NCI-H748 (cell line): ENCODE data around the gene GAPVD1.
A peak's percentile ranks its signal among the peaks of the same experiment; 100 is the strongest.
"Not testable (repeated sequence)": the region's sequence is repeated elsewhere in the genome, so short reads cannot be mapped to it uniquely, and the experiment has no call there.

Source experiments
- DNase-seq: peaks from one replicate; lab custom pipeline; 2025; ENCODE audit not compliant: unreplicated experiment; lab: John Stamatoyannopoulos, UW

GAPVD1 gene

DNA sequence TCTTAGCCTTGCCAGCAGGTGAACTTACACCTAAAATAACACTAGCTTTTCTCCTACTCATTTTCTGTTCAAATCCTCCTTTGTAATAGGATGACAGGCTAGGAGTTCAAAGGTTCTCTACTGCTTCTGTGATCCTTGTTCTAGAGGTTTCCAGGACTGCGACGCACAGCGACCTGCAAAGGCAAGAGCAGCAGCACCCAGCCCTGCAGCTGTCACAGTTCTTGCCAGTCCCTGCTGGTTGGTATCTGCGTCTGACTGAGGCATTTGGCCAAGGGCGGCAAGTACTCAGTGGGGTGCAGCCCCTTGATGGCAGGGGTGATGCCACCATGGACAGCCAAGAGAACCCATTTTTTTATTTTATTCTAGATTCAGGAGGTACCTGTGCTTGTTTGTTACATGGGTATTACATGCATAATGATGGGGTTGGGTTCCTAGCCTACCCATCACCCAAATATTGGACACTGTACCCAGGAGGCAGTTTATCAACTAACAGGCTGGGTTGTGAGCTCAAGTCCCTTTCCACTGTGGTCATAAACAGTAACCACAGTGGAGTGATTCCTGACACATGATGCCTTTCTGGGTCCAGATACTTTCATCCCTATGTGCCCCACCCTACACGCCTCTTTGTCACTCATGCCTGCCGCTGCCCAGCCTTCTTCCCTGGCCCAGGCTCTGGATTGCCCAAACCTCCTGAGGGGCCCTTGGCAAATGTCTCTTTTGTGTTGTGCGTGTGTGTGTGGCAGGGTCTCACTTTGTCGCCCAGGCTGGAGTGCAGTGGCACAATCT, 111.0 kb downstream of the GAPVD1 start:
- no peak for DNase-seq

DNA sequence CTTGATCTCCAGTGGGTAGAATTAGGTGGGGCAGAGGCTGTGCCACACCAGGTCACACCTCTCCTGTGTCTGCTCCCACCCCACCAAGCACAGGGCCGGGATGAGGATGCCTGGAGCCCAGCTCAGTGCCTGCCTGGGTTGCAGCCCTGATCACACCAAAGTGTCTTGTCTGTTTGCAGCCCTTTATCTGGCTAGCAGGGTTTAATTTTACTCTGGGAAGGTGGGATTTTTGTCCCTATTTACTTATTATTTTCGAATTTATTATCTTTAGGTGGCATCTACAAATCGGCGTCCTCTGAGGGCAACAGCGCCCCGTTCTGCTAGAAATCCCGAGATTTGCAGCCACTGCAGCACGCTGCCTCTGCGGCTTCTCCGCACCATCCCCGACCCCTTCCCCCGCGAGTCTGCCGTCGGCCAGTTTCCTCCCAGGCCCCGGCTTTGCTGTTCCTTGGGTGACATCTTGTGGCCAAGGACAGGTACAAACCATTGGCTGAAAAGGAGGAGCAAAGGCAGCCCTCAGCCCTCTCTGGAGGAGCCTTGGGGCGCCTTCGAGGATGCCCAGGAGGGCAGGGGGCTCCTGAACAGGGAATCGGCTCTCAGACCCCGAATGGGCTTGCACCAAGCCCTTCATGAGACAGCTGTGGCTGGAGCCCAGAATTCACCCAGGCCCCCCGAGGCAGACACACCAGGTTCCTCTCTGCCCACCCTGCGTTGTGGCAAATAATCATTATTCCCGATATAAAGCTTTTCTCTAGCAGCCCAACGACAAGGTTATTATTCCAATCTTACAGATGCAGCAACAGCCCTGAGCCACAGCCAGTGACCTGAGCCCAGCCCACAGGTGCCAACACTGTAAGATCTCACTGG, 113.0 kb downstream of the GAPVD1 start:
- peak; percentile 83 for DNase-seq

DNA sequence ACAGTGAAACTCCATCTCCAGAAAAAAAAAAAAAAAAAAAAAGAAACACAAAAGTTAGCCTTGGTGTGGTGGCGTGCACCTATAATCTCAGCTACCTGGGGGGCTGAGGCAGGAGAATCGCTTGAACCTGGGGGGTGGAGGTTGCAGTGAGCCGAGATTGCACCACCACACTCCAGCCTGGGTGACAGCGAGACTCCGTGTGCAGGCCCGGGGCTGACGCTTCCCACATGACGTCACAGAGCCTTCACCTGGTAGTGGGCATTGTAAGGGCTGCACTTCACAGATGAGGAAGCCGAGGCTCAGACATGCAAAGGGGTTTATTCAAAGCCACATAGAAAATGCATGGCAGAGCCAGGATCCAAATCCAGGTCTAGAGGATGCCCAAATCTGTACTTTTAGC, 114.2 kb downstream of the GAPVD1 start:
- no peak for DNase-seq

DNA sequence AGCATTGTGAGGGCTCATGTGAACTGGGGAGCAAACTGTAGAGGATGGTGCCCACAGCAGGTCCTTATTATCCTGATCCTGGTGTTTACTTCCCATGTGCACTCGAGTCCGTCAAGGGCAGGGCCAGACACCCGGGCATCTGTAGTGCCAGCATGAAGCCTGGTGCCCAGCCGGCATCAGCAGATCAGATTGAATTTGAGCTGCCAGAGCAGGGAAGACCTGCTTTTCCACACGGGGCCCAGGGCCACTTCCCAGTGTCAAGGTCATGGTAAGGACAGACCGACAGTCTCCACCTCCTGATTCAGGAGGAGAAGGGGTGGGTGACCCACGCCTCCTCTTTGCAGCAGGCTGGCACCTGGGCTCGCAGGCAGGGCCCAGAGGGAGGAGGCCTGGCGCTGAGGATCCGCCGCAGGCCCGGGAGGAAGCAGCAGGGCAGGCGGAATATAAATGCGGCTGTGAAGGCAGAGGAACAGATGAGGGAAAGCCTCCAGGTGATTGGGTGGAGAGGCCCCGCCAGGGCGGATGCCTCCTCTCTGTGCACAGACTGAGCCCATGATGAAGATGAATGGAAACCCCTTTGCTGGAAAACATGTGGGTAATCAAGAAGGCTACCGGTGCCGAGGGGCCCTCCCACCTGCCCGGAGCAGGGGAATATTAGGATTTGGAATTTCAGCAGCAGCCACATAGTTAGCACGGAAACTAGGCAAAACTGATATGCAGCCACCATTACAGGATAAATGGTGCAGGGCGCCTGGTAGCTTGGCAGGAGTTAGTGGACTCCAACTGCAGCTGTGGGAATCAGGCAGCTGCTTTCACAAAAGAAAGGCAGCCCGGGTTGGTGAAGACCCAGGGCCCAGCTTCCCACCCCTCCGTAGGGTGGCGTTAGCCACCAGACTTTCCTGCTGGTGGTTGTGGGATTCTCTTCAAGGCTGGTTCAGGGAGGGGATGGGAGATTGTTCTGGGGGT, 114.9 kb downstream of the GAPVD1 start:
- DNase-seq, result peak; percentile 25

DNA sequence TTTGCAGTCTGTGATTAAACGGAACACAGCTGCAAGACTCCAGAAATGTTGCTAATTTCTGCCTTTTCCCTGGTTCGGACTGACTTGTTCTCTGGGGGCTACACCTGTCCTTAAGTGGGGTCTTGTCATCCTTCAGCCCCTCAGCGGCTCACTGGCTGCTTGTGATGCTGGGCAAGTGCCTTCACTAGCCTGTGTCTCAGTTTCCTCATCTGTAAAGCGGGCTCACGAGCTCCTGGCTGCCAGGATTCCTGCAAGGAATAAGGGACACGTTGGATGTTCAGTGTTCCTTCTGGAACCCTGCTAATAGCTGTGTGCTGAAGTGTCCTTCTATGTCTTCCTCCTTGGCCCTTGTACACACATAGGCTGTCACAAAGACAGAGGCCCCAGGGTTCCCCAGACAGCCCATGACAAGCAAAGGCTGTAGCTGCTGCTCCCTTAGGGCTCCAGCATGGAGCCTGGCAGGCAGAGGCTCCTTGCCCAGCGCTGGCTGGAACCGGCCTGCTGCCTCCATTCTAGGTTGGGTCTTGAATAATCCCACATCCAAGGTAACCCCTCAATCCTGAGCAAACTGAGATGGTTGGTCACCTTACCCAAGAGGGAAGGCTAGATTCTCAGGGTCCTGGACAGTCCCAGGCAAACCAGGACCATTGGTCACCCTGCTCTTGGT, 116.1 kb downstream of the GAPVD1 start:
- no peak for DNase-seq

DNA sequence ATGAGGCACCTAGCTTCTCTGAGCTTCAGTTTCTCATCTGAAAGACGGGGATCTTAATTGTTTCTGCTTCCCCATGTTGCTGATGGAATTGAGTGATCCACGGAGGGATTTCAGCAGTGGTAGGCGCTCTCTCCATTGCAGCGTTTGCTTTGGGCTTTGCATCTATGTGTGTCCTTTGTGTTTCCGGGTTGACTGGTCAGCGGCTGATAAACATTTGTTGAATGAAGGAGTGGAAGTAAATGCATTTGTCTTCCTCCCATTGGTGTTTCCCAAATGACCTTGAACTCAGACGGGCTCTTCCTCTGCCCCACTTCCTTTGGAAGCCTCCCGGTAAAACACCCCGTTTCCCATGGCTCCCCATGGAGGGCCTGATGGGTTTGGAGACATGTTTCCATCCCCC, 117.2 kb downstream of the GAPVD1 start:
- DNase-seq, result no peak

DNA sequence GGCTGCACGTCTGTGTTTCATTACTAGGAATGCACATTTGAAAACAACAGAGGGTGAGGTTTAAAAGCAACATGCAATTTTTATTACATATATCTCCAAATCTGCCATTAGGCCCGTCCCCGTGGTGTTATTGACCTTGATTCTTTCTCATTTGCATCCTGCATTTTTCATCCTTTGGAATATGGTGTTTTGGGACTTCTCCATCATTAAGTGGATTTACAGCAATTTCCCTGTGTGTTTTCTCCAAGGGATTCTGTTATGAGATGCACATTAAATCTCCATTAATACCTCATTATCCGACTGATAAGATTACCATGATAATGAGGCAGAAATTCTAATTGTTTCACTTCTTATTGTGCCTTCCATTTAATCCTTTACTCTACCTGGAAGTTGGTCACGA, 117.6 kb downstream of the GAPVD1 start:
- DNase-seq, result no peak

DNA sequence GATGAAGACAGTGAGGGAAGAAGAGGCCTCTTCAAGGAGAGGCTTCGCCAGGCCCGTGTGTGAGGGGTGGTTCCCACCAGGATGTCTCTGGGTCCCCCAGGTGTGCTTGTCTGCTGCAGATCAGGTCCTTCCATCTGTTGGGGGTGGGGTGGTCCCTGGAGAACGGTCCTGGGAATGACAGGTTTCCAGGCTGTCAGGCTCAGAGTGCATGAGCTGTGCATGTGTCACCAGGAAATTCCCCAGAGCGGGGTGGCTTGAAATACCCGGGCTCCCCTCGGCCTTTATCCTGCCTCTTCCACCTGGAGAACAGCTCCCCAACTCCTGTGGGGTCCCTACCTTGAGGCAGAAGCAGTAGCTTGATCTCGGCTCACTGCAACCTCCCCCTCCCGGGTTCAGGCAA, 118.8 kb downstream of the GAPVD1 start:
- no peak for DNase-seq

DNA sequence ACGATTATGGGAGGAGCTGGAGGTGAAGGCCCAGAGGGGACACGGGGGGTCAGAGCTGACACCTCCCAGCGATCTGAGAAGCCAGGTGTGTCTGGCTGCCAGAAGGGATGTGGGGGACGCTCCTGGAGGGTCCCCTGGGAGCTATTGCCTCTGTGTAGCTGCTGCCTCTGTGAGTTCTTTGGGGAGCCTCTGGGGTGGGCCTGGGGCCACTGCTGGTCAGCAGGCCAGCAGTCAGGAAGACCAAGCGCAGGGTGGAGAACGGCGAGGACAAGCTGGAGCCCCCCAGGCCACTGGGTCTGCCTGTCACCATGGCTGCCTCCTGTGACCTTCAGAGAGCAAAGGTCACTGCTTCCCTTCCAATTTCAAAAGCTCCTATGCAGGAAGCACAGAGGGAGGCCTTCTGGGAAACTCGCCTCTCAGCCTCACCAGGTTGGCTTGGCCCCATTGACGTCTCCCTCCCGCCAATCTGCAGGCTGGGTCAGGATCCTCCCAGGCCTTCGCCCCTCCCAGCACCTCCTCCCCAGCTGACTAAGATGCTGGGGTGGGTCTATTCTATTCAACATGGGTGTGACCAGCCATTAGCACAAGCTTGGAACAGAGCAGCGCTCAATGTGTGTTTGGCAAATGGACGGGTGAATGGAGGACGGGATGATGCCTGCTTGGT, 126.4 kb downstream of the GAPVD1 start:
- no peak for DNase-seq

DNA sequence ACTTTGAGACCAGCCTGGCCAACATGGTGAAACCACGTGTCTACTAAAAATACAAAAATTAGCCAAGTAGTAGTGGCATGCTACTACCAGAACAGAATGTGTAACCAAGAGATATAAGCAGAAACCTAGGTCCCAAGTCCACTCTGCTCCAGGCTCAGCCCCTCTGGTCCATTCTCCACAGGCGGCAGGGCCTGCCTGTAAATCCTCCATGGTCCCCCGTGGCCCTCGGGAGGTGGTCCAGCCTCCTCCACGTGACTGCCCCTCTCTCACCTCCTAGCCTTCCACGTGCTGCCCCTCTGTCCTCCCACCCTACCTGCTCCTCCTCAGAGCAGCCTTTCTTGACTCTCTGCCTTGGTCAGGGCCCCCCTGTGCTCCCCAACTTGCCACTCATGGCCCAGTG, 127.4 kb downstream of the GAPVD1 start:
- DNase-seq, result no peak

DNA sequence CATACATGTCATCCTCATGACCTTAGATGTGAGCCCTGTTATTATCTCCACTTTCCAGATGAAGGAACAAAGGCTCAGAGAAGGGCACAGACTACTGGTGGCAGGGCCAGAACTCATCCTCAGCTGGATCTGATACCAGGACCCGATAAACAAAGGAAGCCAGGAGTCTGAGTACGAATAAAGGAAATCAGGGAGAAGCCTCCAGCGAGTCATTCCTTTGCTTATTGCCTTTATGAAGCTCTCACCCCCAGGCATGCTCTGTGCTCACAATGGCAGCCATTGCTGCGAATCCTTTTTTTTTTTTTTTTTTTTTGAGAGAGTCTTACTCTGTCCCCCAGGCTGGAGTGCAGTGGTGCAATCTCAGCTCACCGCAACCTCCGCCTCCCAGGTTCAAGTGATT, 130.1 kb downstream of the GAPVD1 start:
- DNase-seq, result no peak

DNA sequence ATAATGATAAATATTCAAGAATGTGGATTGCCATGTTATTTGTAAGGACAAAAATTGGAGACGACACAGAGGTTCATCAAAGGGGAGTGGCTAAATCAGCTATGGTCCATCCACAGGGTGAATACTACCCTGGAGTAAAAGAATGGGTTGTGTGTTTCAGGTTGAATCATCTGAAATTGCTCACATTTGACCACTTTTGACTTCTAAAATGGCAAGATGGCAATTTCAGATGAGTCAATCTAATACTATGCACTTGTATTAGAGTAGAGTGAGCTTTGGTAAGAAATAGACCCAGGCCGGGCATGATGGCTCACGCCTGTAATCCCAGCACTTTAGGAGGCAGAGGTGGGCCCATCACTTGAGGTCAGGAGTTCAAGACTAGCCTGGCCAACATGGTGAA, 131.8 kb downstream of the GAPVD1 start:
- DNase-seq, result no peak

DNA sequence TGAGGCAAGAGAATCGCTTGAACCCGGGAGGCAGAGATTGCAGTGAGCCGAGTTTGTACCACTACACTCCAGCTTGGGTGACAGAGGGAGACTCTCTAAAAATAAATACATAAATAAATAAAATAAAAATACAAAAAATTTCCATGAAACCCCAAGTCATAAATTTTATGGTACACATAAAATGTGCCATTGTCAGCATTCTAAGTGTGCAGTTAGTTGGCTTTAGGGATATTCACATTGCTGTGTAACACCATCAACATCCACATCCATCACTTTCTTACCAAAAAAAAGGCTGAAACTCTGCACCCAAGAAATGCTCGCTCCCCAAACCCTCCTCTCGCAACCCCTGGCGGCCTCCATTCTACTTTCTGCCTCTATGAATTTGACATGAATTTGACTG, 135.2 kb downstream of the GAPVD1 start:
- no peak for DNase-seq

DNA sequence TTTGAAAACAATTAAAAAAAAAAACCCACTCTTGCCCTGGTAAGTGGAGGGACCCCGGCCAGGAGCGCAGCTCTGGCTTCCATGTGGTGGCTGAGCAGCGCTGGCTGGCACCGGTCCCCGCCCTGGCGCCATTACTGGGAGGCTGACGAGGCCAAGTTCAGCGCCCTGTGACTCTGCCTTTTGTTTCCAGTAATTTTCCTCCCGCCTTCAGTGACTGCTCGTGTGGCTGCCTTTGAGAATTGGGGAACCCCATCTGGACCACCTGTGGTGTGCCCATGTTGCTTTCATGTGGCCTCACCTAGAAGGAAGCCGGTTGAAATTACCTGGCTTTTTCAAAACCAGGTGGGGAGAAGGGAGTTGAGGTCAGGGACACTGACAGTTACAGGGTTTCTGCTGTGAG, 136.1 kb downstream of the GAPVD1 start:
- peak; percentile 65 for DNase-seq

DNA sequence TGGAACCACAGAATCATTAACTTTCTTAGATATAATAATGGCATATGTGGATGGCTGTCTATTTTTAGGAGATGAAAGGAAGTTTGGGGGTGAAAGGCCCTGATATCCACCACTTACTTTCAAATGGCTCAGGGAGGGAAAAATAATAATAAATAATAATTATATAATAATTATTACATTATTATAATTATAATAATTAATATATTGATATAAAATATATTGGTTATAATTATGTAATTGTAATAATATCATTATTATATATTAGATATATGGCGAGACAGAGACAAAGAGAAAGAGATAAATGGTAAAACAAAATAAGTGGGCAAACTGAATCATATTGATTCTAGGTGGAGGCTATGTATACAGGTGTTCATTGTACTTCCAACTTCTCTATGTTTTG, 136.6 kb downstream of the GAPVD1 start:
- DNase-seq, result no peak

DNA sequence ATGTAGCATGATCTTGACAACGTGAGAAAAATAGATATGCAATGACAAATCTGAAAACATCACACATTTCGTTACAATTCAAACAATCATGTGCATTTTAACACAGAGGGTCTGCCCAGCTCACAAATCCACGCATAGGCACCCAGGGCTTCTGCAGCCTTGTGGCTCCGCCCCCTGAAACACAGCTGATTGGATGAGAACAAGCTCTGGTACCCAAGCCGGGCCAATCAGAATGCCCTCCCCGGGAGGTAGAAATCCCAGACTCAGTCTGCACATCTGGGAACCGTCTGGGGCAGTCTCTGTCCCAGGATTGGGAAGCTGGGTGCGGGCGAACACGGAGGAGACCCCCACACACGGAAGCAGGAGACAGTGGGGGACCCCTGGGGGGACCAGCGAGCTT, 137.5 kb downstream of the GAPVD1 start:
- DNase-seq, result no peak

DNA sequence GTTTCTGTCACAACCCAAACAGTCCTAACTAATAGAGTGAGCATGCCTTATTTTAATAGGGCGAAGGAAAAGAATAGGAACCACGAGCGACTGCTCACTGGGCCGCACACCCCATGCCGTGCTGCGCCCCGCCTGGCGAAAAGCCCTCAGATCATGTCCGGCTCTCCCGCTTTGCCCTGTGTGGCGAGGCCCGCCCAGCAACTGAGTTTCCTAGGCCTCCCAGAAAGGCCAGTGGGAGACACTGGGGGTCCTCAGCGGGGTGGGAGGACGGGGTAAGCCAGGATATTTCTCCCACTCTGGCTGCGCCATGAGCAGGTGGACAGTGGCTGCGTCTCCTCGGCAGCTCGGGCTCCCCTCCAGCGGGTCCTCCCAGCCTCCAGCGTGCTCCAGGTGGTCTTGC, 138.0 kb downstream of the GAPVD1 start:
- DNase-seq, result no peak

DNA sequence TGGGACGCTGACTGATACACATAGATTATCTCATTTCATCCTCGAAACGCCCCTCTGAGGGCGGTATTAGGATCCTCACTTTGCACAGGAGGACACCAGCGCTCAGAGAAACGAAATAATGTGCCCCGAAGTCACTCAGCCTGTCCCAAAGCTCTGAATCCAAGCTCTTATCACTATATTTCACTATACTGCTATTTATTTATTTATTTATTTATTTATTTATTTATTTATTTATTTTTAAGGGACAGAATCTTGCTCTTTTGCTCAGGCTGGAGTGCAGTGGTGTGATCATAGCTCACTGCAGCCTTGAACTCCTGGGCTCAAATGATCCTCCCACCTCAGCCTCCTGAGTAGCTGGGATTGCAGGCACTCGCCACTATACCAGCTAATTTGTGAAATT, 138.6 kb downstream of the GAPVD1 start:
- not testable (repeated sequence) for DNase-seq

DNA sequence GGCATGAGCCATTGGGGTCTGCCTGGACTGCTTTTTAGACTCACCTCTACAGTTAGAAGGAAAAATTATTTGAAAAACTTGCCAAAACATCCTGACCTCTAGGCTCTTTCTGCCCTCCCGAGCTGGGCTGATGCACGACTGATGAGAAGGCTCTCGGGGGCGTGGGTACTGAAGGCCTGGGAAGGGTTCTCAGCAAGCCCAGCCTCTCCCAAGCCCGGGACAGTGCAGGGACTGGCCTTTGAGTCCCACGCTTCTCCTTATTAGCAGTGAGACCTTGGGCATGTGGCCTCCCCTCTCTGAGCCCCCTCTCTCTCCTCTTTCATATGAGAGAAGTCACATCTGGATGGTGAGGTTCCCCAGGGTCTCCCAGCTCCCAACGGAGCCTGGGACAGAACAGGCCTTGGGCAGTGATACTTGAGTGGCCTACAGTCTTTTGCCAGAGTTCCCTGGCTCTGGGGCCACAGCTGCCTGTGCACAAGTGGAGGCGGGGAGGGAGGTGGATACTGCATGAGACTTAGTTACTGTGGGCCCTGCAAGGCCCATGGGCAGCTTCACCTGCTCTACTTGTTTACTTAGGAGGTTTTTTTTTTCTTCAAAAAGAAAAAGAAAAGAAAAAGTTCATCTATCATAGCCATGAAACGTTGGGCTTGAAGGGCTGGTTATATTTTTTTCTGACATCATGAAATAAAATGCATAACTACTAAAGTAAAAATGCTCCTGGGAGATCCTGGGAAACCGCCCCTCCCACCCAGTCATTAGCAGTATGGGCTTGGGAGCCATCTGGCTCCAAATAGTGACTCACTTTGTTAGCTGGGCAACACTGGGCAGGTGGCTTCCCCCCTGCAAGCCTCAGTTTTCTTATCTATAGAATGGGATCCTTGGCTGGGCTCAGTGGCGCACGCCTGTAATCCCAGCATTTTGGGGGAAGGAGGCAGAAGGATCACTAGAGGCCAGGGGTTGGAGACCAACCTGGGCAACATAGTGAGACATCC, 139.4 kb downstream of the GAPVD1 start:
- no peak for DNase-seq
